Measurements from ENCODE around the gene ZNF639. TPM values are rescaled to one million over a fixed set of nuclear protein-coding genes. Genes with fewer than 3 reads are reported as not detected.

ZNF639 gene
- total RNA-seq, 4 donors from 2014 or later = 59.0 to 97.4 (median 76.4) TPM

GRCh38 chr3:179278932-179279693 is 43.7 kb upstream of the ZNF639 start:
- Histone ChIP-seq H3K27me3 (no peaks in the 10 kb centered on the region), H3K9me3 (no peaks in the 10 kb centered on the region), H3K36me3 (no peaks in the 10 kb centered on the region), H3K27ac (no peak overlapping the region), H3K4me1 (no peaks in the 10 kb centered on the region), H3K4me3 (replicated peaks in 1 of 3) (no peak overlapping the region)
- intact Hi-C loops (cut with DNase I) = no loop called here
- DNase-seq = no peak
- TF ChIP-seq POLR2A (IDR thresholded peaks at IDR 0.05) (no peak), CTCF (IDR thresholded peaks at IDR 0.05) (no peak)
- 68 to 70% methylated on average over 4 of the region's 4 CpGs for WGBS, 2 donors

GRCh38 chr3:179279837-179280236 is 43.0 kb upstream of the ZNF639 start:
- intact Hi-C loops (cut with DNase I) = no loop called here
- no peak for TF ChIP-seq CTCF (IDR thresholded peaks at IDR 0.05)
- TF ChIP-seq POLR2A (IDR thresholded peaks at IDR 0.05) = no peak
- H3K27ac ChIP-seq = no peak overlapping the region
- H3K27me3 ChIP-seq = no peaks in the 10 kb centered on the region
- no peaks in the 10 kb centered on the region for H3K4me1 ChIP-seq
- H3K4me3 ChIP-seq (replicated peaks in 1 of 3) = no peak overlapping the region
- WGBS, 2 donors = 93 to 100% methylated on average over 1 of the region's 1 CpG
- no peaks in the 10 kb centered on the region for H3K36me3 ChIP-seq
- no peak for DNase-seq
- no peaks in the 10 kb centered on the region for H3K9me3 ChIP-seq

- WGBS, 2 donors = 91 to 96% methylated on average over 3 of the region's 3 CpGs
- intact Hi-C loops (cut with DNase I) = no loop called here
- Histone ChIP-seq H3K4me1 (no peaks in the 10 kb centered on the region), H3K27ac (no peak overlapping the region), H3K4me3 (replicated peaks in 1 of 3) (no peak overlapping the region), H3K27me3 (no peaks in the 10 kb centered on the region), H3K9me3 (no peaks in the 10 kb centered on the region), H3K36me3 (no peaks in the 10 kb centered on the region)
- no peak for DNase-seq
- no peak for TF ChIP-seq POLR2A (IDR thresholded peaks at IDR 0.05)
- no peak for TF ChIP-seq CTCF (IDR thresholded peaks at IDR 0.05)
Observed at GRCh38 chr3:179281825-179282224, 41.0 kb upstream of the ZNF639 start.

- Histone ChIP-seq H3K27ac (no peak overlapping the region), H3K9me3 (no peaks in the 10 kb centered on the region), H3K36me3 (no peaks in the 10 kb centered on the region), H3K4me3 (replicated peaks in 1 of 3) (no peak overlapping the region), H3K4me1 (no peaks in the 10 kb centered on the region), H3K27me3 (no peaks in the 10 kb centered on the region)
- TF ChIP-seq CTCF (IDR thresholded peaks at IDR 0.05) (no peak), POLR2A (IDR thresholded peaks at IDR 0.05) (no peak)
- WGBS, 2 donors = 85 to 90% methylated on average over 6 of the region's 6 CpGs
- intact Hi-C loops (cut with DNase I) = no loop called here
- no peak for DNase-seq
Observed at GRCh38 chr3:179286331-179286730, 36.5 kb upstream of the ZNF639 start.

GRCh38 chr3:179288845-179289244 is 34.0 kb upstream of the ZNF639 start:
- no peaks in the 10 kb centered on the region for H3K36me3 ChIP-seq
- no peaks in the 10 kb centered on the region for H3K4me1 ChIP-seq
- no peak overlapping the region for H3K27ac ChIP-seq
- no peaks in the 10 kb centered on the region for H3K9me3 ChIP-seq
- no peaks in the 10 kb centered on the region for H3K27me3 ChIP-seq
- no peak for DNase-seq
- intact Hi-C loops (cut with DNase I) = no loop called here
- WGBS, 2 donors = 83 to 87% methylated on average over 3 to 4 of the region's 4 CpGs
- H3K4me3 ChIP-seq (replicated peaks in 1 of 3) = no peak overlapping the region
- no peak for TF ChIP-seq CTCF (IDR thresholded peaks at IDR 0.05)
- no peak for TF ChIP-seq POLR2A (IDR thresholded peaks at IDR 0.05)

All from thyroid gland (tissue), 4 donors.